Epithelial cell of prostate (primary cell): ENCODE results near the gene FAM131C.
"Not testable (repeated sequence)": the region's sequence is repeated elsewhere in the genome, so short reads cannot be mapped to it uniquely, and the experiment has no call there.

Source experiments
- DNase-seq: peaks from one replicate; pipeline ENCODE4 v3.0.0-alpha.2; 2011; ENCODE audit warnings: low read depth, low spot score
- H3K27ac ChIP-seq: fragments of 450-650 bp; 2 replicates; pipeline ENCODE4 v1.5.1; 2017; ENCODE audit warnings: mild to moderate bottlenecking

Gene FAM131C

DNA sequence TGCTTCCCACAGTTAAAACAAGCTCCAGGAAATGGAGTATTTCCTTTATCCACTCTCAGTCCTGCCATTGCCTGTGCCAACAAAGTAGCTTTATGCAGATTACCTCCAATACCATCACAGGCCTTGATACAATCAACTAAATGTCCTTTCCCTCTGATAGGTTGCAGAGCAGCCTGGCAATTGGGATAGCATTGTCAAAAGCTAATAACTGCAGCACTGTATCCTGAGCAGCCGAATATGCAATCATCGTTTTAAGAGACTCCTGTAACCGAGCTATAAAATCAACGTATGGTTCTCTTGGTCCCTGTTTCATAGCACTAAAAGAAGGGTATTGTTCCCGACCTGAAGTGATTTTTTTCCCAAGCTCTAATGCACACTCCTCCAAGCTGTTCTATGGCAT lies 33.6 kb upstream of the FAM131C start:
- DNase-seq = not testable (repeated sequence)

DNA sequence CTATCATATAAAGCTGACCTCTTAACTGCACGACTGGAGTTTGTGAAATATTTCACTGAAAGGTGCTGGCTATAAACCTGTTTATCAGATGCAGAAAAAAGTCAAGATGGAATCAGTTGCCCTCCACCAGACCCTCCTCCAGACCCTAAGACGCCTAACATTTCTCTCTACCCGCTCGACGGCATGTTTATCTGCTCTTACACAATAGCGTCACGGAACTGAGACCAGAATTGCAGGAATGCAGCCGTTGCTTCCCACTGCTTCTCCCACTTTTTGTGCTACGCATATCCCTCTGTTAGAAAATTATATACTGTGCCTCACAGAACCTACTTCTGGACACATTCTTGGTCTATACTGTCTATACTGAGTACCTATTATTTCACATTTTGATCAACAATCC lies 28.2 kb upstream of the FAM131C start:
- no peak overlapping the region for H3K27ac ChIP-seq
- no peak for DNase-seq

More for the DNA sequence above, 33.6 kb upstream of the FAM131C start:
- not testable (repeated sequence) for H3K27ac ChIP-seq

DNA sequence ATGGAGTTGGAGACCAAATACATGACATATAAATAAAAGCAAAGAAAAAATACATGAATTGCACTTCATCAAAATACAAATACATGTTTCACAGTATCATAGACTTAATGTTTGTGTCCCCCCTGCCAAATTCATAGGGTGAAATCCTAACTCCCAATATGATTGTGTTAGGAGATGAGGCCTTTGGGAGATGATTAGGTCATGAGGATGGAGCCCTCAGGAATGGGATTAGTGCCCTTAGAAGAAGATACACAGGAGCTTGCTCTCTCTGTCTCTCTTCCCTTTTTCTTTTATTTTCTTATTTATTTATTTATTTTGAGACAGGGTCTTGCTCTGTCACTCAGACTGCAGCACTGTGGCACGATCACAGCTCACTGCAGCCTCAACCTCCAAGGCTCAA lies 26.0 kb upstream of the FAM131C start:
- no peak for DNase-seq
- H3K27ac ChIP-seq = no peak overlapping the region

DNA sequence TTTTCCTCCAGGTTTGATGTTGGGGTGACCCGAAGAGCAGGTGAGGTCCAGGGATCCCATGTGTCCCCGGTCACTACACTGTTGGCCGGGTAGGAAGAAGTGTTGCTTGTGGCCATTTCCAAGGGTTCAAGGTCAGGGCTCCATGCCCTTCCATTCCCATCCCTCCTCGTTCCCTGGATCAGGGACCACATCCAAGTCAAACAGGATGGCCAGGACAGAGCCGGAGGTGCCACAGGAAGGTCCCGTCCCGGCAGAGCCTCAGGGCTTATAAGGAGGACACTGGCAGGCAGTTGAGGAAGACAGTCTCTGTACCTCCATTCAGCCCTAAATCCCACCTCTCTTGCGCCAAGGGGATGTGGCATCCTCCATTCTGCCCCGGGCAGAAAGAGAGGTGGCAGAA lies 22.0 kb upstream of the FAM131C start:
- DNase-seq = no peak

DNA sequence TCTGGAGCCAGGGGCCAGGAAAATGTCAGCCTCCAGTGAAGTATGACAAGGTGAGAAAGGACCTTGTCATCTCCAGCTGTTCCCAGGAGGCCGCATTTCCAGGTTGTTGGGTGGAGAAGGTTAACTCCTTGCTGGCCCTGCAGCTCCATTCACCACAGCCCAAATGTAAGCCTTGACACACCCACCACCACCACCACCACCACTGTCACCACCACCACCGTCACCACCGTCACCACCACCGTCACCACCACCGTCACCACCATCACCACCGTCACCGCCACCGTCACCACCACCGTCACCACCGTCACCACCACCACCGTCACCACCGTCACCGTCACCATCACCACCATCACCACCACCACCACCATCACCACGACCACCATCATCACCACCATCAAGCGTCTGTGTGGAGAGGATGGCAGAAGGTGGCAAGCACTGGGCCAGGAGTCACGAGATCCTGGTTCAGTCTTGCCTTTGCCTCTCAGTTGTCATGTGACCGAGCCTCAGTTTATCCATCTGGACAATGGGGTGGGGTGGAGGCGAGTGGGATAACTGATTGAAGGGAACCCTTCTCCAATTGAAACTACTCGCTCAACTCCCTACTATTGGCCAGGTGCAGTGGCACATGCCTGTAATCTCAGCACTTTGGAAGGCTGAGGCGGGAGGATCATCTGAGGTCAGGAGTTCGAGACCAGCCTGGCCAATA lies 21.2 kb upstream of the FAM131C start:
- H3K27ac ChIP-seq = no peak overlapping the region
- DNase-seq = no peak

More for the DNA sequence above, 22.0 kb upstream of the FAM131C start:
- no peak overlapping the region for H3K27ac ChIP-seq

DNA sequence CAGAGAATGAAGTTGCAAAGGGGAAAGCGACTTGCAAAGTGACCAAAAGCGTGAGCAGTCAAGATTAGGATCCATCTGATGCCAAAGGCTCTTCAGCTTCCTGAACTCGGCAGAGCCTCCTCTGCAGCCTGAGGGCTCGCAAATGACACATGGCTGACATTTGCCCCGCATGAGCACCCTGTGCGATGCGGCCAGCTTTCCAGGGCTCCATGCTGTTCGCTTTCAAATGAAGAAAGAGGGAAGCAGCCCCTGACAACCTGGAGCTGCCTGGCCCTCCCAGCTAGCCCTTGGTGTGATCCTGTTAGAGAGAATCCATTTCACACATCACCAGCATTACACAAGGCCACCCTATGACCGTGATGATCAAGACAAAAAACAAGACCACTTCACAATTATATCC lies 20.2 kb upstream of the FAM131C start:
- no peak overlapping the region for H3K27ac ChIP-seq
- DNase-seq = no peak

DNA sequence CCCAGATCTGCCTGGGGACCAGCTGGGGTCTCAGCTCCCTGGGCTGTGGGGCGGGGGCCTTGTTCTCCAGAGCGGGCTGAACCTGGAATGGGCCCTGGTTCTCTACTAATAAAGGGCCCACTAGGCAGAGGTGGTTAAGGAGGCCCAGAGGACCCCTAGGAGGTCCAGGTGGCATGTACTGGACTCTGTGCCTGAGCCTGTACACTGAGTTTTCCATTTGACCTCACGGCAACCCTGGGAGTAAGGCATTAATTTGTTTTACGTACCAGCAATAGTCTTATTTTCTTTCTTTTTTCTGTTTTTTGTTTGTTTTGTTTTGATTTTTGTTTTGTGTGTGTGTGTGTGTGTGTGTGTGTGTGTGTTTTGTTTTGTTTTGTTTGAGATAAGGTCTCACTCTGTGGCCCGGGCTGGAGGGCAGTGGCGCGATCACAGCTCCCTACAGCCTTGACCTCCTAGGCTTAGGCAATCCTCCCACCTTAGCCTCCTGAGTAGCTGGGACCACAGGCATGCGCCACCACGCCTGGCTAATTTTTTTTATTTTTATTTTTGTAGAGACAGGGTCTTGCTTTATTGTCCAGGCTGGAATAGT lies 19.6 kb upstream of the FAM131C start:
- H3K27ac ChIP-seq = no peak overlapping the region
- no peak for DNase-seq

DNA sequence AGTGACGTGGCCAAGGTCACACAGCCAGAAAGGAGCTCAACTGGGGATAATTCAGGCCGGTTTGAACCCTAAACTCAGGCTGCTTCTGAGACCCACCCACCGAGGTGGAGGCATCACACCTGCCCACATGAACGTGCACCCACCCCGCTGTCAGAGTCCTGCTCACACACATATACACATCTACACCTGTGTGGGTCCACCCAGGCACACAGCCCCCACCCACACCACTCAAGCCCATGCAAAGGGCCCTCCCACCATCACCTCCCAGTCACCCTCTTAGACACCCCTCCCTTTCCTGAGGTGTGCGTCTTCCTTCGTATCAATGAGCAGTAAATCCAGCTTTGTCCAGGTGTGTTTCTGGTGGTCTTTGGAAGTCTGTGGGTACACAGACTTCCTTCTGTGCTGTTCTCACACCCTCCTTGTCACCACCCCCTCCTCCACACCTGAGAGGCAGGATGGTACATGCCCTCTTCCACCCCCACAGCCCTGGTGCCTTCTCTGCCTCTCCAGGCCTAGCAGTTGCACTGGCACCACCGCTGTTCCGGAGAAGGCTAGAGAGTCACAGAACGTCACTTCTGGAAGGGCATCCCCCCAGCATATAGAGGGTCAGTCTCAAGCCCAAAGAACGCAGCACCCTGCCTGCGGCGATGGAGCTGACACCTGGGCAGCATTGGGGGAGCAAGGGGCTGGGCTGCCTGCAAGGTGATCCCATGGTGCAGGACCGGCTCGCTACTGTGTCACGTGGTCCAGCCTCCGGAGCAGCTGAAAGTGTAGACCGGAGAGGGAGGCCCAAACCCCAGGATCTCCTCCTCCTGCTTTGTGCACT lies 18.9 kb upstream of the FAM131C start:
- DNase-seq = no peak
- no peak overlapping the region for H3K27ac ChIP-seq

DNA sequence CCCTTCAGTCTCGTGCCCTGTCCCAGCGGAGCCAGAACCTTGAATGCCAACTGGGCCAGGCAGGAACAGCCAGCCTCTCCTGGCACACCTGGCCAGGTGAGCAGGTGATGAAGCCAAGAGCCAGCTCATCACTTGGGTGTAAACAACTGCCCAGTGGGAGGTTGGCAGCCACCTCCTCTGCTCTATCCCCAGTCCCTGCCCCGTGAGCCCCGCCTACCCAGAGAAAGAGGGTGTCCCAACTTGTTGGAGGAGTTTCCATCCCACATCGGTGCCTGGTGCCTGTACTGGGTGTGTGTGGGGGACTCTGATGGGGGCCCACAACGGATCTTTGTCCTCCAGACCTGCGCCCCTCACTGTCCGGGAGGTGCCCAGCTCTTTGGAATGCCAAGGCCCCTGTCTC lies 17.8 kb upstream of the FAM131C start:
- DNase-seq = peak; percentile 45
- H3K27ac ChIP-seq = no peak overlapping the region

DNA sequence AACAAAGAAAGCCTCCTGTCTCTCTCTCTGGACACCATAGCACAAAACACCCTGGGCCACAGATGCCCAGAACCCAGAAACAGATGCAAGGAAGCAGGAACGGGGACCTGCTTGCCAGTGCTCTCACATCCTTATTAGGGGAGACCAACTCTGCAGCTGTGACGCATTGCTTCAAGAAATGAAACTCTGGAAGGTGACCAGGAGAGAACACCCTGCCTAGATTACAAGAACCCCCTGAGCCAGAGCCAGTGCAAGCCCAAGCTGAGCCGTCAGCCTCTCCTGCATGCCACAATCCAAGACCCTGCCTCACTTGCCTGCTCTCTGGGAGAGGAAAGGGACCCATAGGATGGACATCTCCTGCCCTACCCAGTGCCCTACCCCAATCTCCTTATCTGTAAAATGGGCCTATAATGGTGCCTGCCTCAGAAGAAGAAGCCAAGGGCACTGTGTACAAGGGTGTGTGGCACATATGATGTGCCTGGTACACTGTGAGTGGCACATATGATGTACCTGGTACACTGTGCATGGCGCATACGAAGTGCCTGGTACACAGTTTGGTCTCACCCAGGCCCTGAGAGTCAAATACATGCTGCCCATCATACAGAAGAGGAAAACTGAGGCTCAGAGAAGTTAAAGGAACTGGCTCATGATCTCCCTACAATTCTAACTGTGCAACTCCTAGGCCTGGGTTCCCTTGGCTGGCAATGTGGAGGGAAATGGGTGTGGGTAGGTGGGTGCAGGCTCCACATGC lies 16.8 kb upstream of the FAM131C start:
- H3K27ac ChIP-seq = no peak overlapping the region
- DNase-seq = no peak

DNA sequence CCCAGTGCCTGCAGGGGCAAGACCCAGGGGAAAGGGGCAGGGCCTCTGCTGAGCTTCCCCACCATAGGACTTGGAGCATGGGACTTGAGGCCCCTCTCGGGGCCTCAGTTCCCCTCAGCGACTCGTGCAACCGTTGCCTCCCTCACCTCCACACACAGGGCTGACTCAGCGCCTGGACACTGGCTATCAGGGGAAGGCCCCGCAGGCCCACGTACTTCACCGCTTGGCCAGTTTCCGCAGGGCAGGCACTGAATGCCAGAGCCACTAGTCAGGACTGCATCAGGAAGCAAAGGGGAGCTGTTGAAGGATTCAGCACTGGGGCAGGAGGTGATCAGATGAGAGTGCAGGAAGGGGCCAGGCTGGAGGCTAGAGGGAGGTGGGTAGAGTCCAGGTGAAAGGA lies 15.5 kb upstream of the FAM131C start:
- H3K27ac ChIP-seq = no peak overlapping the region
- no peak for DNase-seq

DNA sequence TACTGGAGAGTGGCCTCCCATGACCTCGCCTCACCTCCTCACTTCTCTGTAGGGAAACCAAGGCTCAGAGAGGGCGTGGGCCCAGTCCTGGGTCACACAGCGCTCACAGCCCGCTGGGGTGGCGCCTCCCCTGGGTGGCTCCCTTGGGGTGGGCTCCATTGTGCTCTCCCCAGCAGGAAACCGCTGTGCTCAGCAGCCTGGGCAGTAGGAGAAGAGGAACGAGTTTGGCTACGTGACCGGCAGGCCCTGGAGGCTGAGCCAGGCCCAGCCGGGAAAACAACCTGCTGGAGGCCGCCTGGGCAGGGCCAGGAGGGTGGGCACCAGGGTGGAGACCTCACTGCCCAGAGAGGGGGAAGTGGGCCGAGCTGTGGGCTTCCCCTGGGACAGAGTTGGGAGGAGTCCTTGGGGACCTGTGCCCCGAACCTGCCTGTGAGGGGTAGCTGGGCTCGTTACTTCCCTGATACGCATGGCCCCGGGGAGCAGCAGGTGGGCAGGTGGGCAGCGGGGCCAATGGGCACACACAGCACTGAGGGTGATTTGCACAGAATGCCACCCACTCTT lies 15.0 kb upstream of the FAM131C start:
- no peak for DNase-seq
- no peak overlapping the region for H3K27ac ChIP-seq

DNA sequence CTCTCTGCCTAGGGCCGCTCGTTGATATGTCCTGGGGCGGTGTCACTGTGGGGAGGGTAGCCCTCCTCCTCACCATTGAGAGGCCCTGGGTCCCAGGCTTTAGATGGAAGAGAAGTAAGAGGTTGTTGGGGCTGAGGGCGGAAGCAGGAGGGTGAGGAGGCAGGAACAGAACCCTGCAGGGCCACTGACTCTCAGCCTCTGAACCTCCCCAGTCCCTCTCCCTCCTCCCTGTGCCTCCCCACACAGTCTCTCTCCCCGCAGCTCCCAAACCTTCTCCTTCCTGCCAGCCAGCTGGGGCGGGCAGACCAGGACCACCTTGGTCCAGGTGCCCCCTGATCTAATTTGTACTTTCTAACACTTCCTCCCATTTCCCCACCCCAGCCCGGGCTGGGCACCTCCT lies 14.3 kb upstream of the FAM131C start:
- no peak overlapping the region for H3K27ac ChIP-seq
- no peak for DNase-seq

DNA sequence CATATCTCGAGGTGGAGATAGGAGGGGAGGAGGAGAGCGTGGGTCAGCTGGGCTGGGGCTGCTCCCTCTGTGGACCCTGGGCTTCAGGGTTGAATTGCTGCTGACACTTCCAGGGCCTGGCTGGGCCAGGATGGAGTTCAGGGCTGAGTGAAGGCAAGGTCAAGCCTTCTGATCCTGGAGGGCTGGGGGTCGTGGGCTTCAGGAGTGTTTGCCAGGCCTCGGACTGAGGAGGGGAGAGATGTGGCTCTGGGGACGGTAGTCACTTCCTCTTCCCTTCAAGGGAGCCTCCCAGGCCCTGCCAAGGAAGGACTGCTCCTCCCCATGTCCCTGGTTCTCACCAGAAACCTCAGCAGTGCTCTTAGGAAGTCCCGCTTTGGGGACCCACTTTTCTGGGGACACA lies 12.1 kb upstream of the FAM131C start:
- no peak overlapping the region for H3K27ac ChIP-seq
- DNase-seq = no peak

DNA sequence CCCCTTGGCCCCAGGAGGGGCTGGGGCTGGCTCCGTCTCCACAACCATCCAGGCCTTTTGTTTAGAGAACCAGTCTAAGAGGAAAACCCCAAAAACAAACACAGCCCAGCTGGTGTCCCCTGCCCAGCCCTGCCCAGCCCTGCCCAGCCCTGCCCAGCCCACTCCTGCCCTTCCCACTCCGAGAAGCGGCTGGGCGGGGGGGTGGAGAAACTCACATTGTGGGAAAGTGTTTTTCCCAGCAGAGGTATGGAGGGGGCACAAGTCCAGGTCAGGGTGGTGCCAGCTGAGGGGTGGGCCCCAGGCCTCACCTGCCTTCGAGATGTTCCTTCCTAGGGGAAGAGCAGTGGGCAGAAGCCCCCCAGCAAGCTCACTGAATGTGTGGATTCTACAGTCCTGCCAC lies 10.0 kb upstream of the FAM131C start:
- DNase-seq = no peak

DNA sequence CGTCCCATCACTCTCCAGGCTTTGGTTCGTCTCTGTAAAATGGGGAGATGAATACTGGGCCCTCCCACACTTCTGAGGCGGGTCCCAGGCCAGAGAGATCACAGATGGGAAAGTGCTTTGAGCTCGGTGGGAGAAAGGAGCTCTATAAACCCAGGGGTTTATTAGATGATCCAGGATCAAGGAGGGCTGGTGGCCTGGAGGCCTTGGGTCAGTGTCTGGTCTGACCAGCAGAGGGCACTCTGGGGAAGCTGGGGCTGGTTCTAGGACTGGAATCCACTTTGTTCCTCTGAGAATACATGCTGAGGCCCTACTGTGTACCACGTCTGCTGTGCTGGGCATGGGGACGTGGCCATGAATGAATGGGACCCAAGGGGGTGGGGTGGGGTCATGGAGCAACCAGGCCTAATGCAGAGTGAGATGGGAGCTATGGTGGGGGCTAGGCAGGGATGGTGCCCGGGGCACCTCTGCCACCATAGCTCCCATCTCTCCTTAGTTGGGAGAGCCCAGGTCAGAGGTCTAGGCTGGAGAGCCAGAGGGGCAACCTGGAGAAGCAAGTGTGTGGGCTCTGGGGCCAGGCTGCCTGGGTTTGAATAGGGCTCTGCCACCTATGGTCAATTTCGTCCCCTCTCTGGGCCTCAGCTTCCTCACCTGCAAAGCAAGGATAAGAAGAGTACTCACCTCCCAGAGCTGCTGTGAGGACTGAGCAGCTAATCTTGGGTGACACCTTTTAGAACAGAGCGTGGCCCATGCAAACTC lies 9.0 kb upstream of the FAM131C start:
- no peak for DNase-seq
- H3K27ac ChIP-seq = peak overlapping the region; percentile 16

More for the DNA sequence above, 10.0 kb upstream of the FAM131C start:
- H3K27ac ChIP-seq = no peak overlapping the region

DNA sequence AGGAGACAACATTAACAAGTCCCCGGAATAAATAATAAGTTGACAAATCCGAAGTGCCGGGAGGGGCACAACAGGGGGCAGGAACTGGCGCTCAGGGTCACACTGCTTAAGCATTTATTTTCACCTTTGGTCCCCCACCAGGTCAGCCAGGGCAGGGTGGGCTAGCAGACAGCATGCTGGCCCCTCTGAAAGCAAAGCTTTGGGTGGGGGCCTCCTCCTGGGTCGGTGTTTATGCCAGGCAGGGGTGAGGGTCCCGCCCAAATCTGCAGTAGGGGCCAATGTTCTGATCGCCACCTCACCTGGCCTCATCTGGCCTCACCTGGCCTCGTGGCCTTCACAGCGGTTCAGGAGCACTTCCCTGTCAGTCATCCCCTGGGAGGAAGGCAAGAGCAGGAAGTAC lies 8.2 kb upstream of the FAM131C start:
- no peak for DNase-seq
- peak overlapping the region; percentile 16 for H3K27ac ChIP-seq

DNA sequence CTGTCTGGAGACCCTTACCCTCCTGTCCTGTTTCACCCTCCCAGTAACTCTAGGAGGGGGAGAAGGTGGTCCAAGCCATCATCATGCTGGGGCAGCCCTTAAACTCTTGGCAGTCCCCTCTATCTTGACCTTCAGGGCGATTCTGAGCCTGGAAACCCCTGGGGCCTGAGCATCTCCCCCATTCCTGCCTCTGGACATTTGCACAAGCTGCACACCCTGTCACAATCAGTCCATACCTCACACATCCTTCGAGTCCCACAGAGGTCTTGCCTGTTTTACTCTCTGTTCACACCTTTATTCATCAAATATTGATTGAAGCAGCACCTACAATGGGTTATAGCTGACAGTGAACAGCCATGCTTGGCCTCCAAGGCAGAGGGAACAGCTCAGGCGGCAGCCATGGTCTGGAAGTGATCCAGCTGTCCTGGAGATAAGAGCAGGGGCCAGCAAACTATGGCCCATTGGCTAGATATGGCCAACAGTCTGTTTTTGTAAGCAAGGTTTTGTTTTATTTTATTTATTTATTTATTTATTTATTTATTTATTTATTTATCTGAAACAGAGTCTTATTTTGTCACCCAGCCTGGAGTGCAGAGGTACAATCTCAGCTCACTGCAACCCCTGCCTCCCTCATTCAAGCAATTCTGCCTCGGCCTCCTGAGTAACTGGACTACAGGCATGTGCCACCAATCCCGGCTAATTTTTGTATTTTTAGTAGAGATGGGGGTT lies 7.1 kb upstream of the FAM131C start:
- no peak overlapping the region for H3K27ac ChIP-seq
- no peak for DNase-seq
